ENCODE measurements around the gene NCOA5.

GRCh38 chr20:46021361-46022359 is 68.1 kb downstream of the NCOA5 start:
- no peak for TF ChIP-seq SUZ12 (IDR thresholded peaks at IDR 0.05; ENCODE audit: extremely low read depth, insufficient read depth, insufficient read length)
- no peak for TF ChIP-seq YY1 (IDR thresholded peaks at IDR 0.05; ENCODE audit: insufficient read depth, insufficient read length)
- TF ChIP-seq ZNF274 (IDR thresholded peaks at IDR 0.05; ENCODE audit: low read depth, low read length), result no peak

All from NT2/D1 (cell line).